GM20431 (cell line): ENCODE data around the gene IFFO2.

Experiments used
- in situ Hi-C: fragments of 300-500 bp; cut with MseI, MboI; formaldehyde crosslinking; loops from one replicate; pipeline ENCODE4 v1.15.0; 2020; ENCODE audit warnings: low sequenced_read_pairs; ENCODE audit not compliant: unreplicated experiment

The IFFO2 gene

GRCh38 chr1:18866846-18867245 lies 89.6 kb downstream of the IFFO2 start:
- in situ Hi-C loops: no loop called here

- in situ Hi-C loops: no loop called here
These were observed 90.2 kb downstream of the IFFO2 start for GRCh38 chr1:18866314-18866713.

DNA sequence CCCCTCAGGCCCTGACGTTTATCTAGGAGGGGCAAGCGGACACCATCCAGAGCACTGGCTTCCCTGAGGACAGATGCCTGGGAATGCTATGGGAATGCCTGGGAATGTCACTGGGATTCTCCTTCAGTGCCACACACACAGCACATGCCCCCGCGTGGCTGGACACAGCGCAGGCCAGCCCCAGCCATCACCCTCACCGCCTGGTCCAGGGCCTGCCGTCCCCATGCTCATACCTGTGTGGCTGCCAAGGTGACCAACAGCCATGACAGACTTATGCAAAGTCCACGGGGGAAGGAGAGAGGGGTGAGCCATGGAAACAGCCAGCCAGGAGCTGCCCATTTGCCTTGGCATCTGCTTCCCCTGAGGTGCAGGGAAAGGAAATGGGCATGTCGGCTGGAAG lies 91.3 kb downstream of the IFFO2 start:
- in situ Hi-C loops: no loop called here

DNA sequence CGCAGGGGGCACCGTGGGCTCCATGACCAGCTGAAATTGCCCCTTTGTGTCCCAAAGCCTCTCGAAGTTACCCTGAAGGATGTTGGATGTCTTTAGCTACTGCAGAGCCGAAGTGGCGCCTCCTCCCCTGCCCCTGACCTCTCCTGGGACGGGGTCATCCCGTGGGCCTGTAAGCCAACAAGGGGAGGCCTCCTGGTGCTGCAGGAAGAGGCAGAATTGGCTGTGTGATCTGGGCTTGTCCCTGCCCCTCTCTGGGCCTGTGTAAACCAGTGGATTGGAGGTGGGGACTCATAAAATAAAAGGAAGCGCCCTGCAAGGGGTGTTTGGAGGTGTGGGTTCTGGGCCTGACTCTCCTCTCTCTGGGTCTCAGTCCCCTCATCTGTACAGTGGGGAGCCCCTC lies 94.9 kb downstream of the IFFO2 start:
- in situ Hi-C loops: no loop called here

GRCh38 chr1:18861082-18861481 lies 95.4 kb downstream of the IFFO2 start:
- in situ Hi-C loops: no loop called here

DNA sequence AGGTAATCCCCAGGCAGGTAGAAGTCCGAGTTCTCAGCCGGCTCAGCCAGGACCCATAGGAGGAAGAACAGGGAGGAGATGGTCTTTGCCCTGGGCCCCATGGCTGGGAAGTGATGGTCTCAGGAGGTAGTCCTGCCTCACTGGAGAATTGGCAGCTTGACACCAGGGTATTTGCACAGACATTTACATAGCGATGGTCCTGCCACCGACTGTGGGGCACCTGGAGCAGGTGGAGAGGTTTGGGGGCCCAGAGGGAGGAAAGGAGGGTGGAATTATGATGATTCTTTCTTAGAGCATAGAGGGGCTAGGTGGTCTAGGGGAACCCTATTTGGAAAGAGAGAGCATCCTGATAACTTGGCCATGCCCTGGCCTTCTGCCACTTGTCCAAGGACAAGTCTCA lies 96.9 kb downstream of the IFFO2 start, which contains the start of gene TAS1R2:
TSS of gene TAS1R2 (minus strand) at position 101 of the 400 bp plus-strand sequence. CDS start at position 101, 0 bp downstream.
- in situ Hi-C loops: no loop called here

GRCh38 chr1:18858070-18858688 lies 98.3 kb downstream of the IFFO2 start:
- in situ Hi-C loops: no loop called here

GRCh38 chr1:18856435-18856834 lies 100.0 kb downstream of the IFFO2 start:
- in situ Hi-C loops: no loop called here

DNA sequence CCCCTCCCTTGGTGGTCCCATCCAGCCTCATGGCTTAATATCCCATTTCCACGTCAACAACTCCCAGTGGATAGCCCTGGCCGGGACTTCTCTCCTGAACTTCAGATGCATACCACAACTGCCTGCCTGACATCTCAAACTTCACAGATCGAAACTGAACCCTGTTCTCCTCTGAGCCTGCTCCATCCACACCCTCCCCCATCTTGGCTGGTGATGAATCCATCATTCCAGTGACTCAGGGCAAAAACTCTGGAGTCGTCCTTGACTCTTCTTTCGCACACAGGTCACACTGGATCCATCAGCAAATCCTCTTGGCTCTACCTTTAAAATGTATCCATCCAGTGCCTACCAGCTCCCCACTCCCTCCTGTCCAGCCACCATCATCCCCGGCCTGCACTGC lies 100.9 kb downstream of the IFFO2 start:
- in situ Hi-C loops: no loop called here

- in situ Hi-C loops: no loop called here
These were observed 102.0 kb downstream of the IFFO2 start for GRCh38 chr1:18854331-18855025.
